HG03520 (cell line): ENCODE data around the gene CAMSAP2.
"Not testable (repeated sequence)": the region's sequence is repeated elsewhere in the genome, so short reads cannot be mapped to it uniquely, and the experiment has no call there.

Experiments
- ATAC-seq: cut with Tn5 transposase; IDR thresholded peaks from one replicate; pipeline ENCODE4 v1.9.1; 2021; ENCODE audit warnings: mild to moderate bottlenecking, moderate library complexity; ENCODE audit not compliant: unreplicated experiment

Gene CAMSAP2

GRCh38 chr1:200779326-200779725 is 40.6 kb downstream of the CAMSAP2 start:
- no peak for ATAC-seq

GRCh38 chr1:200780545-200781369 is 42.1 kb downstream of the CAMSAP2 start:
- ATAC-seq, result no peak

GRCh38 chr1:200783926-200784325 is 45.2 kb downstream of the CAMSAP2 start:
- no peak for ATAC-seq

GRCh38 chr1:200784576-200784975 is 45.9 kb downstream of the CAMSAP2 start:
- ATAC-seq, result no peak

- no peak for ATAC-seq
Observed at GRCh38 chr1:200786788-200787187, 48.1 kb downstream of the CAMSAP2 start.

- ATAC-seq, result no peak
Observed at GRCh38 chr1:200787896-200788387, 49.2 kb downstream of the CAMSAP2 start.

- not testable (repeated sequence) for ATAC-seq
Observed at GRCh38 chr1:200791012-200791411, 52.3 kb downstream of the CAMSAP2 start.

DNA sequence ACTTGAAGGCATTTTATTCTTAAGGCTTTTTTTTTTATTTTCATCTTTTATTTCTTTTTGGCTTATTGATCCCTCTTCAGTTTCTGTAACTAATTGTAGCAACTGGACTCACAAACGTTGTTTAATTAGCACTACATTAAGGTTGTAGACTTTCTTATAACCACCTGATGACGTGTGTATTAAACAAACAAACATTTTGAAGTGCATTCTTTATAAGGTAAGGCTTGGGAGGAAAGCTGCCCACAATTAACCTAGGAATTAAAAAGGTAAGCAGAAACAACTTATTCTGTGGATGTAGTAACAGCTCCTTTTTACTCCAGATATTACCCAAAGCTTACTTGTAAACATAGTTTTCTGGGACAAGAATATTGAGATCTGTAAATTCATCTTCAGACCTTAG is 55.0 kb downstream of the CAMSAP2 start:
- ATAC-seq, result no peak

DNA sequence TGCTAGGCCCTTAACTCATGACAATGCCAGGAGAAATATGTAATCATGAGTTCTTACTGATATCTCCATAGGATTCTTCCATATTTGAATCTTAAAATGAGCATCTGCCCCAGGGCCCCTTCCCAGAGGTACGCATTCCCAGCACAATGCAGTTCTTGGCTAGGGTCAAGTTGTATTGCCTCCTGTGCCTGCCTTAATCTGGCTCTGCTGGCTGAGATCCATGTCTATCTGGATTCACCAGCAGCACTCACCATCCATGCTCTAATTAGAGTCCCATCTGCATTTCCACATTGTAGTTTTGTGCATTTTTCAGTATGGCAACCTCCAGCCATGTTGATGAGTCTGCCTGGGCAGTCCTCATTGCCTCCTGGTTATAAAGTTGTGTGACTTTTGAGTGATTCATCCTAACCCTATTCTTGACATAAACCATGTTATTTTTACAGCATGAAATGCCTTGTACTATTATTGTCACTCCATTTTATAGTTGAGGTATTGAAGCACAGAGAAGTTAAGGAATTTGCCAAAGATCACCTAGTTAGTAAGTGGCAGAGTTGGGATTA is 55.9 kb downstream of the CAMSAP2 start:
- no peak for ATAC-seq

GRCh38 chr1:200795156-200795555 is 56.5 kb downstream of the CAMSAP2 start:
- no peak for ATAC-seq

GRCh38 chr1:200802042-200802441 is 63.3 kb downstream of the CAMSAP2 start:
- ATAC-seq, result no peak

DNA sequence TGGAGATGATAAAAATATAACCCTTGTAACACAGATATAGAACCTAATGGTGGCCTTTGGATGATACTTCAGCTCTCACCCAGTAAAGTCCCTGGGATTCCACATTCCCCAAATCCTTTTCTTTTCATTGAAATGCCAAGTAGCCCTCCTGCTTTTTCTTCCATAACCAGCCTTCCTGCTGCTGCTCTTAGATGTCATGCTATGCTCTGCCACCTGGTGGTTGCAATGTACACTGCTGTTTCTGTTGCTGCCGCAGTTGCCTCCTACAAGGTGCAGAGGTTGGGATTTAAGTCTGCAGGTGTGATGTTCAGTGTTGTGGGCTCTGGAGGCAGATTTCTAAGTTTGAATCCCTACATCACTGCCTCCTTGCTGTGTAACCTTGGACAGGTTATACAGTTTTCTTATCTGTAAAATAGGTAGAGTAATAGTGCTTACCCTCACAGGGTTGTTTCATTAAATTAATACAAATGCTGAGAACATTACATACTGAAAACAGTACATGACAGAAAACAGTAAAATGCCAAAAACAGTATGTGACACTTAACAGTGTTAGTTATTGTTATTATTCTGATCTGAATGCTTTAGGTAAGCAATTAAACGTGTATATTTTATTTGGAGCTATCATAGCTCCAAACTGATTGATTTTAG is 64.3 kb downstream of the CAMSAP2 start:
- ATAC-seq, result peak; percentile 79

DNA sequence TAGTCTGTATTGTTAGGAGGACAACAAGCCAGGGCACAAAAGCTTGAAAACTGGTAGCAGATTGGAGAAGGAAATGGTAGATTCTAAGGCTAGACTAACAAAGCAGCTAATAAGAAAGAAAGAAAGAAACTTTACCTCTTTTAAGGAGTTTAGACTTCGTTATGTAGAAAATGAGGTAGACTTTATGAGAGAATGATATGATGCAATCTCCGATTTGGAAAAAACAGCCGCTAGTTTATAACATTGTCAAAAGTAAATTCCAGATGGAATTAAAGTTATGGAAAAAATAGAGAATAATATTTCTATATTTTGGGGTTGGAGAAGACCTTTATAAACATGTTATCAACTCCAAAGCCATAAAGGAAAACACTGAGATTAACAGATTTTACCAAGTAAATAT is 67.0 kb downstream of the CAMSAP2 start:
- no peak for ATAC-seq

- no peak for ATAC-seq
Observed at GRCh38 chr1:200808846-200809245, 70.2 kb downstream of the CAMSAP2 start.

DNA sequence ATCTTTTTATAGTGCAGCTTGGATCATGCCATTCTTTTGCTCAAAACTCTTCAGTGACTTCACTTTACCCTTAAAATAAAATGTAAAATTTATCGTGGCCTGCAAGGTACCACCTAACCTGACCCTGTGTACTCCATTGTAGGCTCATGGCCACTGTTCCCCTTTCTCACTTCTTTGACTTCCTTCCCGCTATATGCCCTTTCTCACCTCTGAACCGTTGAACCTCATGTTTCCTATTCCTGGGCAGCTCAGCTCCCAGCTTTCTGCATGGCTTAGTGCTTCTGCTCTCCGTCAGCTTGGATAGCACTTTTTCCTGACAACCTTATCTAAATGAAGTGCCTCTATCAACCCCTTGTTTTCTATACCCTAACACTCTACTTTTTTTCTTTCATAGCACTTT is 73.0 kb downstream of the CAMSAP2 start:
- ATAC-seq, result no peak

- not testable (repeated sequence) for ATAC-seq
Observed at GRCh38 chr1:200816624-200817224, 78.0 kb downstream of the CAMSAP2 start.

GRCh38 chr1:200818248-200818647 is 79.6 kb downstream of the CAMSAP2 start:
- no peak for ATAC-seq

GRCh38 chr1:200819726-200820125 is 81.0 kb downstream of the CAMSAP2 start:
- ATAC-seq, result no peak

DNA sequence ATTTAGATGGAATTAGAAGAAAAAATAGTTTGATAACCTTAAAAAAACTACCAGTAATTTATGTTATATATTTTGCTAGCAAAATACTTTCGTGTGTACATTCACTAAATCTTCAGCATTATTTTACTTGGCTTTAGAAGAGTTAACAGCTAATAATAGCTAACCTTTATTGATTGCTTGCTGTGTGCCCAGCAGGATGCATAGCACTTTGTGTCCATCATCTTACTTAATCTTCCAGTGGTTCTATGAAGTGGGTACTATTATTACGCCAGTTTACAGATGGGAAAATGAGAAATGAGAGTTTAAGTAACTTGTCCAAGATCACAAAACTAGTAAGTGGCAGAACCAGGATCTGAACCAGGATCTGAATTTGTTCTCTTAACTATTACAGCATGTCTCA is 92.4 kb downstream of the CAMSAP2 start:
- no peak for ATAC-seq

DNA sequence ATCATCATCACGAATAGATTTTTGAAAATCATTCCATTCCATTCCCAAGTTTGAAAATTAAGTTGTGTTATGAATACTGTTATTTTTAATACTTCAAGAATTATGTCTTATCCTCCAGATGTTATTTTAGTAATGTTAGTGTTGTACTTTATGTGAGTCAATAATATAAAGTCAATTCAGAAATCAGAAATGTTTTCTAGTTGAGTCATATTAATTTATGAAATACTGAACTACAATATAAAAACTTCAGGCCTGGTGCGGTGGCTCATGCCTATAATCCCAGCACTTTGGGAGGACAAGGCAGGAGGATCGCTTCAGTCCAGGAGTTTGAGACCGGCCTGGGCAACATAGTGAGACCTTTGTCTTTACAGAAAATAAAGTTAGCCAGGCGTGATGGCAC is 95.7 kb downstream of the CAMSAP2 start:
- no peak for ATAC-seq

- ATAC-seq, result no peak
Observed at GRCh38 chr1:200836213-200836612, 97.5 kb downstream of the CAMSAP2 start.
